Central memory CD4-positive, alpha-beta T cell (primary cell): ENCODE measurements around the gene RPS2.
A peak's percentile ranks its signal among the peaks of the same experiment; 100 is the strongest.

Experiments used
- DNase-seq: peaks from one replicate; pipeline ENCODE4 v3.0.0; 2022

The RPS2 gene

DNA sequence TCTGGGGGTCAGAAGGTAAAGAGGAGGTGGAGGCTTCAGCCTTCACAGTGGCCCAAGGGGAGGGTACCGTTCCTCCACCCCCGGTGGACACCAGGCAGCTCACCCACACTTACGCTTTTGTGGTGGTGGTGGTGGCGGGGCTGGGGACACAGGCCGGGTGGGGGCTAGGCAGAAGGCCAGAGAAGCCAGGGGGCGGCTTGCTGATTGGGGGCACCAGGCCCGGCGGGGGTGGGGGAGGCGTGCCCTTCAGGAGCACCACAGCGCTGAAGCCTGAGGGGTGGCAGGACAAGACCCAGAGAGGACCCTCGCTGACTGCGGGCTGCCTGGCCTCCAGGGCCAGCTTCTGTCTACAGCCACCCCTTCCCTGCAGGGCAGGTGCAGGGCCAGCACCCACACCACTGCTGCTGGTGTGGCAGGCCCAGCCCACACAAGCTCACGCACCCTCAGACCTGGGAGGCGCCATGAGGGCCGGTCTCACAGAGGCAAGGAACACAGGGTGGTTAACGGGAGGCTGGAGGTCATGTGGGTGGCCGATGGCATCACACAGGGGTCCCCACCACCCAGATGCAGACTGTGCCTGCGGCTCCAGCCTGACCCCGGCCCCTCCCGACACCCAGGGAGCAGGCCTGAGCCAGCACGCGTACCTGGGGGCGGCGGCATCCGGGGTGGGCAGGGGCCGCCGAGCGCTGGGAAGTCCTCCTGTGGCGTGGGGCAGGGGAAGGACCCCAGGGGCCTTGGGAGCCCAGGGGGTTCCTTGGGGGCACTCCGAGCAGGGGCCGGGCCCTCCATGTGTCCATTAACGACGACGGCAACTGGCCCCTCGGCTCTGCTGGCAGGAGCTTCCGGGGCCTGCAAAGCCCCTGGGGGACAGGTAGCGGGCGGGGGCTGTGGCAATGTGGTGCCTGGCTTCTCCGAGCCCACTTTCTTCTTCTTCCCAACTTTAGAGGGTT, 34.5 kb upstream of the RPS2 start:
- no peak for DNase-seq

DNA sequence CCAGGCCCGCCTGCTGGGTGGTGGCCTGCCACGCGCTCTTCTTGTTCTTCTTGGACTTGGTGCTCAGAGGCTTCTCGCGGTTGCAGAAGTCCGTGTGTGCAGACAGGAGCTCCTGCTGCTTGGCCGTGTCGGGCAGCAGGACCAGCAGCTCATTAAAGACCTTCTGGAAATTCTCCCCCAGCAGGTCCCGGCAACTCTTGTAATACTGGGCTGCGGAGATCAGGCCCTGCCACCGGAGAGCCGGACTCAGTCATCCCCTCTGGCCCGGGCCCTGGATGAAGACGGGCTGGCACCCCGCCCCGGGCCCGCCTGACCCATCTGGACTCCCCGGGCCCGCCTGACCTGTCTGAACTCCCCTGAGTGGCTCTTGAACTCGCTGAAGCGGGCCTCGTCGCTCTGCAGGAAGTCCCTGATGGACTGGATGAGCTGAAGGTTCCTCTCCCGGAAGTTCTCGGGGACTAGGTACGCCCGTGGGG, 33.8 kb upstream of the RPS2 start:
- DNase-seq, result no peak

- DNase-seq, result no peak
These were observed 33.1 kb upstream of the RPS2 start for GRCh38 chr16:1997494-1998359.

GRCh38 chr16:1993731-1994131, 29.1 kb upstream of the RPS2 start:
- no peak for DNase-seq

DNA sequence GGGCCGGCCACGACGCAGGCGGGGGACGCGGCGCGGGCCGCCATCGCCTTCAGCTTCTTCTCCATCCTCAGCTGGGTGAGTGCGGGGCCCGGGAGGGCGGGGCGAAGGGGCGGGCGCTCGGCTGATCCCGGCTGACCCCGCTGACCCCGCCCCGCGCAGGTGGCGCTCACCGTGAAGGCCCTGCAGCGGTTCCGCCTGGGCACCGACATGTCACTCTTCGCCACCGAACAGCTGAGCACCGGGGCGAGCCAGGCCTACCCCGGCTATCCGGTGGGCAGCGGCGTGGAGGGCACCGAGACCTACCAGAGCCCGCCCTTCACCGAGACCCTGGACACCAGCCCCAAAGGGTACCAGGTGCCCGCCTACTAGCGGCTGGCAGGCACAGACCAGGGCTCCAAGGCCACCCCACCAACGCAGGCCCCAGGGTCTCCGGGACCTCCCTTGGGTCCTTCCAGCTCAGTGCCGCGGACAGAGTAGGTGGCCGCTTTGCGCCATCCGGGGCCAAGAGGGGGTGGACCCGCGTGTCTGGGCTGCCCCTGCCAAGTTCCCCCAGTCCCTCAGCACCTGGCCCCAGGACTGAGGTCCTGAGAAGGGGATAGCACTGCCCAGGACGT, 28.2 kb upstream of the RPS2 start:
- no peak for DNase-seq

DNA sequence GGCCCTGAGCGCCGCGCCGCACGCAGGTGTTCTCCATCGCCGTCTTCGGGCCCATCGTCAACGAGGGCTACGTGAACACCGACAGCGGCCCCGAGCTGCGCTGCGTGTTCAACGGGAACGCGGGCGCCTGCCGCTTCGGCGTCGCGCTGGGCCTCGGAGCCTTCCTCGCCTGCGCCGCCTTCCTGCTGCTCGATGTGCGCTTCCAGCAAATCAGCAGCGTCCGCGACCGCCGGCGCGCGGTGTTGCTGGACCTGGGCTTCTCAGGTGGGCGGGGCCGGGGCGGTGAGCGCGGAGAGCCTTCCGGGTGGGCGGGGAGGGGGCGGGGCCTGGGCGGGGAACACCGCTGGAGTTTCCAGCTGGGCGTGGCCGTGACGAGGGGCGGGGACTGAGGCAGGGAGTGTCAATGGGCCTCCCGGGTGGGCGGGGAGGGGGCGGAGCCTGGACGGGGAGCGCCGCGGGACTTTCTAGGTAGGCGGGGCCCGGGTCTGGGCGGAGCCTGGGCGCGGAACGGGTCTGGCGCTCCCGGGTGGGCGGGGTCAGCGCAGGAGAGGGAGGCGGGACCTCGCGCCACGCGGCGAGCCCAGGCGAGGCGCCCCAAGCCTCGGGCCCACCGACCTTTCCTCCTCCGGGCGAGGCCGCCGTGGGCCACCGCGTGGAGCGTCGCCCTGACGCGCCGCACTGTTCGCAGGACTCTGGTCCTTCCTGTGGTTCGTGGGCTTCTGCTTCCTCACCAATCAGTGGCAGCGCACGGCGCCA, 27.5 kb upstream of the RPS2 start:
- peak; percentile 92 for DNase-seq

DNA sequence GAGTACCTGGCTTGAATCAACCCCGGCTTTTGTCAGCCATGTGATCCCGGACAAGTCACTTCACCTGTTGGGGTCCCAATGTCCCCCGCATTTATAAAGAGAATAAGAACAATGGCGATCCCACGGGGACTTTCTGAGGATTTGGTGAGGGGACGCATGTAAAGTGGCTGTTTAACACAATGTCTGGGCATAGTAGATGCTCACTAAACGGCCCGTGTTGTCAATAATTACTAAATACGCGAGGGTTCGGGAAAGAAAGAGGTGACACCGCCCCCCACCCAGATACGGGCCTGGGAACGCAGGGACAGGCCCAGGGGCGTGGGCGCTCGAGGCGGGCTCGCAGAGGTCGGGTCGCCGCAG, 26.9 kb upstream of the RPS2 start:
- DNase-seq, result no peak

- DNase-seq, result peak; percentile 54
These were observed 26.5 kb upstream of the RPS2 start for GRCh38 chr16:1991135-1991551.

DNA sequence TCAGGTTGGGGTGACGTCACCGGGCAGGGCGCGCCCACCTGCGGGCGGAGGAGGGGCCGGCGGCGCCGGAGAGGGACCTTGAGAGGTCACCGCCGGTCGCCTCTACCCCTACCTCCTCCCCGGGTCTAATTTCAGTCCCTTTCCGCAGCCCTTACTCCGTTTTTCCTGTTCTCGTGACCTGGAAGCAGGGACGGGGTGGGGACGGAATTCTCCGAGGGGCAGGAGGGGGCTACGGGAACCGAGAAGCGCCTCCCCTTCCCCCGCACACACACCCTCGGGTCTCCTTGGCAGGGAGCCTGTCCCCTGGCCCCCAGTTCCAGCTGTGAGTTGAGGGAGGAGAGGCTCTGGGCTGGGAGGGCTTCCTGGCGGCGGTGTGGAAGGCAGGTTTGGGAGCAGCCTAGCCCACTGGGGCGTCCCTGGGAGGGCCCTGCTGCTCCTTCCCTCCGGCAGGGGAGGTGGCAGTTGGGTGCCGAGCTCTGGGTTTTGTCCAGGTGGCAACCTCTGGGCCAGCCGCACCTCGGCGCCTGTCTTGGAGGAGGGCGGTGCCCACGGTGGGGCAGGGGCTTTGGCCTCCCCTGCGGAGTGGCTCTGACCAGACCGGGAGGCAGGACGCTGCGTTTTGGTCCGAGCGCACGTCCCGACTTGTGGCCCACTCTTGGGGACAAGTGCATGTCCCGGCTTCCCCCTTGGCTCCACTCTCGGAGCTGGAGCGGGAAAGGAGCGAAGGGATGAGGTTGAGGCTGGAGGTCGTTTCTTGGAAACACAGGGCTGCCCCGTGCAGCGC, 25.9 kb upstream of the RPS2 start:
- no peak for DNase-seq

DNA sequence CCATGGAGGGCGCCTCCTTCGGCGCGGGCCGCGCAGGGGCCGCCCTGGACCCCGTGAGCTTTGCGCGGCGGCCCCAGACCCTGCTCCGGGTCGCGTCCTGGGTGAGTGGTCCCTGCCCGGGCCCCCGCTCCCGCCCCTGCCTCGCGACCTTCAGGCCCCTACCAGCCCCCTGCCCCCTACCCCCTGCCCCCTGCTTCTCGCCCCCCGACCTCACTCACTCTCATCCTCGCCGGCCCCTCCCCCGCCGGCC, 25.4 kb upstream of the RPS2 start:
- DNase-seq, result no peak

GRCh38 chr16:1989209-1990100, 24.8 kb upstream of the RPS2 start, which contains the start of gene SYNGR3:
SYNGR3 (plus strand) TSS chr16:1989970; CDS start chr16:1990103, 133 bp downstream.
- DNase-seq, result no peak

- no peak for DNase-seq
These were observed 22.6 kb upstream of the RPS2 start for GRCh38 chr16:1987198-1987597.

DNA sequence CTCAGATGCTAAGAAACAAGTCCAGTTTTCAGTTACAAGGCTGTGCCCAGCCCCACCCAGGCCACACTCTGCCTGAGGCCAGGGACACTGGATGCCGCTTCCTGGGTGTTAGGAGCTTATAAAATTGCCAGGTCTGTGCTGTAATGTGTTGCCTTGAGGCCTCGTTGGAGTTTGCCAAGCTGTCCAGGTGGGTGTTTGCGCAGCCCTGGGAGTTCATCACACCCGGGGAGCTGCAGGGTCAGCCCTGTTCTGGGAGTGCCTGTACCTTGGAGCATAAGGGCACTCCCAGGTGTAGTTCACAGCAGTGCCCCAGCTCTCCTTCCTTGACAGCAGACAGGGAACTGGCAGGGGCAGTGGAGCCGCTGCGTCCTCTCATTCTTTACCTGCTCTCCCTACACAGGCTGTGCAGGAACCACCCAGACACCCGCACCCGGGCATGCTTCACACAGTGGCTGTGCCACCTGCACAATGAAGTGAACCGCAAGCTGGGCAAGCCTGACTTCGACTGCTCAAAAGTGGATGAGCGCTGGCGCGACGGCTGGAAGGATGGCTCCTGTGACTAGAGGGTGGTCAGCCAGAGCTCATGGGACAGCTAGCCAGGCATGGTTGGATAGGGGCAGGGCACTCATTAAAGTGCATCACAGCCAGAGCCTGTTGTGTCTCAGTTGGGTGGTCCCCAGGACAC, 21.0 kb upstream of the RPS2 start:
- no peak for DNase-seq

DNA sequence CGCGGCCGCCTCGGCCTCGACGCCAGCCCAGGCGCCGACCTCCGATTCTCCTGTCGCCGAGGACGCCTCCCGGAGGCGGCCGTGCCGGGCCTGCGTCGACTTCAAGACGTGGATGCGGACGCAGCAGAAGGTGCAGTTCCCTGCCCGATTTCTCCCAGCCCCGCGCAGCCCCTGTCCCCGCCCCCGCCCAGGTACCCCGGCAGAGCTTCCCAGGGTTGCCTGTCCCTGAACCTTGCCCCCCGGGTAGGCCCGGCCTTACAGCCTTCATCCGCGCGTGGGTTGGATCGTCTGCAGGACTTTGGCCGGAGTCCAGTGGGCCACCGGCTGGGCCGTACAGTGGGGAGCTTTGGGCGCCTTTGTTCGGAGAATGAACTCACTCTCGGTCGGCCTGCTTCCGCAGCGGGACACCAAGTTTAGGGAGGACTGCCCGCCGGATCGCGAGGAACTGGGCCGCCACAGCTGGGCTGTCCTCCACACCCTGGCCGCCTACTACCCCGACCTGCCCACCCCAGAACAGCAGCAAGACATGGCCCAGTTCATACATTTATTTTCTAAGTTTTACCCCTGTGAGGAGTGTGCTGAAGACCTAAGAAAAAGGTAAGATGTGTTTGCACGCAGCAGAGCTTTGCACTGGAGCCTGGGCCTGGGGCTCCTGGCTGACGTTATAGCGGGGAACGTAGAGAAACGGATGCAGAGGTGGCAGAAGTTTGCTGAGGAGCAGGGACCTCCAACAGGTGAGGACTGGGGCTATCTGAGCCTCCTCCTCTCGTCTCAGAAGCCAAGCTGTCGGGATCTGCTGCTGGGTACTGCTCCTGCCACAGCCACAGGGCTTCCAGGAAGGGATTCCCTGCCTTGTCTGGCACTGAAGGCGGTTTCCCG, 20.0 kb upstream of the RPS2 start:
- DNase-seq, result no peak

DNA sequence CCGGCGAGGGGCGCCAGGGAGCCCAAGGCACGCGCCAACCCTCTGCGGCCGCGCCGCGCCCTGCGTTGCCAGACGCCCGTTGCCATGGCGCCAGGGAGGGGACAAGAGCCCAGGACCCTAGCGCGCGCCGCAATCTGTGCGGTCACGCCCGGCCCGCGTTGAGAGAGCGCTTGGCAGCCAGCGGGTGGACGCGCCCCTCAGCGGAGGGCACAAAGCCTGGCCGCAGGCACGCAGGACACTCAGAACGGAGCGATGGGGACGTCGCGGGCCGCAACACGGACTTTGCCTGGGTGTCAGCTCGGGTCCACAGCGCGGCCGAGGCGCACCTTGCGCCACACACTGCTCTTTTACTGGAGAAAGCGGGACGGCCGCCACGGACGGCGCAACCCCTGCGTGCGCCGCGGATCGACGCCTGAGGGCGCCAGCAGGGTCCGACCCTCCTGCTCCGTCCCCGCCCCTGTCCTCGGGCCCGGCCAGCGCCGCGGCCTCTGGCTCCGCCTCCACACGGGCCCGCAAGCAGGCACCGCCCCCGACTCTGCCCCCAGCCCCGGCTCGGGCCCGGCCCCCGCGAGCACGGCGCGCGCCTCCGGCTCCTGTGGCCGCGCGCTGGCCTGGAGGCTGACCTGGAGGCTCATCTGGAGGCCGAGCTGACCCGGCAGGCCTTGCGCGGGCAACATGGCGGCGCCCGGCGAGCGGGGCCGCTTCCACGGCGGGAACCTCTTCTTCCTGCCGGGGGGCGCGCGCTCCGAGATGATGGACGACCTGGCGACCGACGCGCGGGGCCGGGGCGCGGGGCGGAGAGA, 19.1 kb upstream of the RPS2 start, which contains the start of gene GFER:
TSS of gene GFER (plus strand) at position 650 of the 803 bp plus-strand sequence. CDS start at position 676, 26 bp downstream.
- DNase-seq, result peak; percentile 52

- DNase-seq, result no peak
These were observed 18.4 kb upstream of the RPS2 start for GRCh38 chr16:1982991-1983543.

GRCh38 chr16:1982013-1982433, 17.4 kb upstream of the RPS2 start:
- no peak for DNase-seq

DNA sequence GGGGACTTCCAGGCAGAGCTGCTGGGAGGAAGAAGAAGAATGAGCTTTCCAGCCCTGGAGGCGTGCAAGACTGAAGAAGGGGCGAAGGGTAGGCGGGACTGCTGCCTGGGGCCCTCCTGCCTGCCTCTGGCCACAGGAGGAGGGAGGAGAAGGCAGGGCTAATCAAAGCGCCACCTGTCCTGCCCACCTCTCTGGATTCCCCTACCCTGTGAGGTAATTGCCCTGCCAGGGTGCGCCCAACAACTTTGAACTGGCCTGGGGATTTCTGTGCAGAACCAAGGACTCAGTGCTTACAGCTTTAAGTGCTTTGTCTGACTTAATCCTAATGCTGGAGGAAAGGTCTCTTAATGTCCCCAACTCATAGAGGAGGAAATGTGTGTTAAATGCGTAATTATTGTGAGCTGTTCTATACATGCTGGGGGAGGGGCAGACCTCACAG, 16.8 kb upstream of the RPS2 start, which contains the start of gene NOXO1:
TSS of gene NOXO1 (minus strand) at position 72 of the 439 bp plus-strand sequence. CDS start 290 bp downstream, outside the sequence.
- no peak for DNase-seq
